ENCODE measurements around the gene DDR2.

DDR2 gene

DNA sequence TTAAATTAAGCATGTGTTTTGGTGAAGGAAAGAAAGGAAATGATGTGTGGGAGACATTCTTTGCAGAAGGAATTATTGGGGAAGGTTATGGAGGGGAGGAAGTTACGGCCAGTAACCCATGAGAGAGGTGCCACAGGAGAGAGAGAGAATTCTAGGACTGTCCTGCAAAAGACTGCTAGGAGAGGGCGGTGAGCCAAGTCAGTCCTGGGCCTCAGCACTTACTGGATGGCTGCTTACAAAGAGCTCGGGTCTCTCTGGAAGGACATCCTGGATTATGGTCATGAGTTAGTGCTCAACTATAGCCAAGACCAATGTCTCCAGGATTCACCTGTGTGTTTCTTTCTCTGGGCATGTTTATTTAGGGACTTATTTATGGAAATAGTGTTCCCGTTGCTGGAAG lies 83.9 kb downstream of the DDR2 start:
- no peak overlapping the region for H2BK5ac ChIP-seq (ENCODE audit: low read length)
- no CpG with 5 or more reads among the region's 4 CpGs for WGBS (ENCODE audit: extremely low coverage, insufficient coverage, low lambda C conversion rate)
- no peak overlapping the region for H3K9ac ChIP-seq (ENCODE audit: low read length)
- H3K23ac ChIP-seq (ENCODE audit: low read length): no peak overlapping the region
- no peak overlapping the region for H3K4ac ChIP-seq (ENCODE audit: low read depth, low read length)
- no peaks in the 10 kb centered on the region for H3K27me3 ChIP-seq (ENCODE audit: insufficient read depth, low read length, poor library complexity)
- H2BK120ac ChIP-seq (ENCODE audit: low read depth, low read length): no peak overlapping the region
- H2BK15ac ChIP-seq (replicated peaks; ENCODE audit: low read depth): no peak overlapping the region
- no peak for DNase-seq
- H3K79me1 ChIP-seq (ENCODE audit: low read length): no peaks in the 10 kb centered on the region
- no peaks in the 10 kb centered on the region for H3K4me1 ChIP-seq (ENCODE audit: control insufficient read depth, low read depth, low read length)
- no peak overlapping the region for H3K4me3 ChIP-seq (ENCODE audit: low read length)
- H3K79me2 ChIP-seq (ENCODE audit: control insufficient read depth, insufficient read depth, low read length): no peaks in the 10 kb centered on the region
- no peaks in the 10 kb centered on the region for H3K36me3 ChIP-seq (ENCODE audit: control insufficient read depth, insufficient read depth, low read length)
- no peak overlapping the region for H4K8ac ChIP-seq (ENCODE audit: low read depth, low read length)
- H2AK5ac ChIP-seq (ENCODE audit: low read length): no peak overlapping the region
- H3K4me2 ChIP-seq (ENCODE audit: low read length): no peak overlapping the region
- H4K5ac ChIP-seq (ENCODE audit: low read length): no peak overlapping the region
- no peak overlapping the region for H3K27ac ChIP-seq (ENCODE audit: low read depth, low read length)
- no peak overlapping the region for H3K18ac ChIP-seq (ENCODE audit: low read length)
- no peak overlapping the region for H3K56ac ChIP-seq (ENCODE audit: low read length)

- H3K79me2 ChIP-seq (ENCODE audit: control insufficient read depth, insufficient read depth, low read length): no peaks in the 10 kb centered on the region
- H3K56ac ChIP-seq (ENCODE audit: low read length): no peak overlapping the region
- no peaks in the 10 kb centered on the region for H3K36me3 ChIP-seq (ENCODE audit: control insufficient read depth, insufficient read depth, low read length)
- H3K4me2 ChIP-seq (ENCODE audit: low read length): no peak overlapping the region
- no peaks in the 10 kb centered on the region for H3K4me1 ChIP-seq (ENCODE audit: control insufficient read depth, low read depth, low read length)
- H4K8ac ChIP-seq (ENCODE audit: low read depth, low read length): no peak overlapping the region
- H2BK120ac ChIP-seq (ENCODE audit: low read depth, low read length): no peak overlapping the region
- no peak overlapping the region for H3K4me3 ChIP-seq (ENCODE audit: low read length)
- no CpG with 5 or more reads among the region's 1 CpG for WGBS (ENCODE audit: extremely low coverage, insufficient coverage, low lambda C conversion rate)
- no peaks in the 10 kb centered on the region for H3K79me1 ChIP-seq (ENCODE audit: low read length)
- no peak overlapping the region for H3K18ac ChIP-seq (ENCODE audit: low read length)
- H2BK15ac ChIP-seq (replicated peaks; ENCODE audit: low read depth): no peak overlapping the region
- no peak overlapping the region for H3K27ac ChIP-seq (ENCODE audit: low read depth, low read length)
- H4K5ac ChIP-seq (ENCODE audit: low read length): no peak overlapping the region
- no peak overlapping the region for H3K4ac ChIP-seq (ENCODE audit: low read depth, low read length)
- H3K23ac ChIP-seq (ENCODE audit: low read length): no peak overlapping the region
- H3K27me3 ChIP-seq (ENCODE audit: insufficient read depth, low read length, poor library complexity): no peaks in the 10 kb centered on the region
- H2BK5ac ChIP-seq (ENCODE audit: low read length): no peak overlapping the region
- no peak overlapping the region for H2AK5ac ChIP-seq (ENCODE audit: low read length)
- no peak overlapping the region for H3K9ac ChIP-seq (ENCODE audit: low read length)
- no peak for DNase-seq
Measured at GRCh38 chr1:162716552-162716951, 84.3 kb downstream of the DDR2 start.

DNA sequence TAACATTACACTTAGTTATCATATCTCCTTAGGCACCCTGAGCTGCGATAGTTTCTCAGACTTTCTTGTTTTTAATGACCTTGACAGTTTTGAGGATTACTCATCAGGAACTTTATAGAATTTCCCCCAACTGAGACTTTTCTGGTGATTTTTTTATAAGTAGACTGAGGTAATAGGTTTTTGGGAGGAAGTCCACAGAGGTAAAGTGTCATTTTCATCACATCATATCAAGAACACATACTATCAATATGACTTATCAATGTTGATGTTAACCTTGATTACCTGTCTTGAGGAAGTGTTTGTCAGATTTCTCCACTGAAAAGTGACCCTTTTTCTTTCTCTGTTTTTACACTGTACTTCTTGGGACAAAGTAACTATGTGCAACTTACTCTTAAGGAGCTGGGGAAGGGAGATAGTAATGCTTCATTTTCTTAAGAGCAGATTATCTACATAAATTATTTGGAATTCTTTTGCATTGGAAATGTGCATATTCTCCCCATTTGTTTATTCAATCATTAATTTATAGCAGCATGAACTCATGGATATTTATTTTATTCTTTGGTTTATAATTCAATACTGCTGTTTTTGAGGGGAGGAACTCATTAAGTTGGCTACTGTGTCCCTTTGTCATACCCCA lies 85.4 kb downstream of the DDR2 start:
- no CpG with 5 or more reads among the region's 1 CpG for WGBS (ENCODE audit: extremely low coverage, insufficient coverage, low lambda C conversion rate)
- Histone ChIP-seq H3K9ac (ENCODE audit: low read length) (no peak overlapping the region), H3K27ac (ENCODE audit: low read depth, low read length) (no peak overlapping the region), H2BK5ac (ENCODE audit: low read length) (no peak overlapping the region), H3K56ac (ENCODE audit: low read length) (no peak overlapping the region), H3K23ac (ENCODE audit: low read length) (no peak overlapping the region), H3K4ac (ENCODE audit: low read depth, low read length) (no peak overlapping the region), H3K18ac (ENCODE audit: low read length) (no peak overlapping the region), H4K8ac (ENCODE audit: low read depth, low read length) (no peak overlapping the region), H3K79me2 (ENCODE audit: control insufficient read depth, insufficient read depth, low read length) (no peaks in the 10 kb centered on the region), H2AK5ac (ENCODE audit: low read length) (no peak overlapping the region), H3K4me3 (ENCODE audit: low read length) (no peak overlapping the region), H2BK120ac (ENCODE audit: low read depth, low read length) (no peak overlapping the region), H3K27me3 (ENCODE audit: insufficient read depth, low read length, poor library complexity) (no peaks in the 10 kb centered on the region), H3K36me3 (ENCODE audit: control insufficient read depth, insufficient read depth, low read length) (no peaks in the 10 kb centered on the region), H4K5ac (ENCODE audit: low read length) (no peak overlapping the region), H2BK15ac (replicated peaks; ENCODE audit: low read depth) (no peak overlapping the region), H3K4me1 (ENCODE audit: control insufficient read depth, low read depth, low read length) (no peaks in the 10 kb centered on the region), H3K4me2 (ENCODE audit: low read length) (no peak overlapping the region), H3K79me1 (ENCODE audit: low read length) (no peaks in the 10 kb centered on the region)
- DNase-seq: no peak

DNA sequence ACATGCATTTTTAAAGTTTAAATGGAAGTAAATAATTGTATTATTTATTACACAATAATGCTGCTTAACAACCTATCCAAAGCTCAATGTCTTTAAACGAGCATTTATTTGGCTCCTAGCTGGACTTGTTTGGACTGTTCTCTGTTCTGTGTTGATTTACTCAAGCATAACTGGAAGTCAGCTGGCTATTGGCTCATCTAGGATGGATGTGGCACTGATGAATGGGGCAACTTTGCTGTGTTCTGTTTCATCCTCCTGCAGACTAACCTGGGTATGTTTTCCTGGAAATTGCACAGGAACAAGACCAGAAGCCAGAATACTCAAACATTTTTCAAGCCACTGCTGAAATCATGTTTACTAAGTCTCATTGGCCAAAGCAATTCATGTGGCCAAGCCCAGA lies 87.4 kb downstream of the DDR2 start:
- H3K56ac ChIP-seq (ENCODE audit: low read length): no peak overlapping the region
- no peak overlapping the region for H4K5ac ChIP-seq (ENCODE audit: low read length)
- no peaks in the 10 kb centered on the region for H3K36me3 ChIP-seq (ENCODE audit: control insufficient read depth, insufficient read depth, low read length)
- no CpG with 5 or more reads among the region's 1 CpG for WGBS (ENCODE audit: extremely low coverage, insufficient coverage, low lambda C conversion rate)
- H3K4me1 ChIP-seq (ENCODE audit: control insufficient read depth, low read depth, low read length): no peaks in the 10 kb centered on the region
- no peak overlapping the region for H2BK5ac ChIP-seq (ENCODE audit: low read length)
- H3K79me2 ChIP-seq (ENCODE audit: control insufficient read depth, insufficient read depth, low read length): no peaks in the 10 kb centered on the region
- no peak overlapping the region for H2BK15ac ChIP-seq (replicated peaks; ENCODE audit: low read depth)
- no peak overlapping the region for H3K23ac ChIP-seq (ENCODE audit: low read length)
- H3K27ac ChIP-seq (ENCODE audit: low read depth, low read length): no peak overlapping the region
- no peak overlapping the region for H4K8ac ChIP-seq (ENCODE audit: low read depth, low read length)
- DNase-seq: no peak
- H3K79me1 ChIP-seq (ENCODE audit: low read length): no peaks in the 10 kb centered on the region
- H3K4me2 ChIP-seq (ENCODE audit: low read length): no peak overlapping the region
- no peak overlapping the region for H3K4ac ChIP-seq (ENCODE audit: low read depth, low read length)
- no peak overlapping the region for H3K9ac ChIP-seq (ENCODE audit: low read length)
- H2AK5ac ChIP-seq (ENCODE audit: low read length): no peak overlapping the region
- no peak overlapping the region for H3K18ac ChIP-seq (ENCODE audit: low read length)
- H3K4me3 ChIP-seq (ENCODE audit: low read length): no peak overlapping the region
- H2BK120ac ChIP-seq (ENCODE audit: low read depth, low read length): no peak overlapping the region
- no peaks in the 10 kb centered on the region for H3K27me3 ChIP-seq (ENCODE audit: insufficient read depth, low read length, poor library complexity)

DNA sequence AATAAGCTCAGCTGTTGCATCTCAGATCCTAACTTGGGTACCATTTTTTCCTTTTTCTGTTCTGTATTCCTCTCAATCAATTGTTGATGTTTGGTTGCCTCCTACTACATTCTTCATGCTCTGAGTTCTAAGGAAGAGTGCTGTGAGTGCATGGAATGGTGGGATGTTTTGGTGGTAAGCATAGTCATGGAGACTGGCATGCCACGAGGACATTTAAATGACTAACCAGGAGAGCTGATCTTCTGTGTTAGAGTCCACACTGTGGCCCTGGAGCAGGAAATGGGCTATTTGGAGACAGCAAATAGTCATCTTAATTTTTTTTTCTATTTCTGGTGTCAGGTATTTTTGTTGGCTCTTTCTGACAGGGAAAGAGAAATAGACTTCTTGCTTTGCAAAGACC lies 88.7 kb downstream of the DDR2 start:
- Histone ChIP-seq H3K18ac (ENCODE audit: low read length) (no peak overlapping the region), H3K27ac (ENCODE audit: low read depth, low read length) (no peak overlapping the region), H3K4me1 (ENCODE audit: control insufficient read depth, low read depth, low read length) (no peaks in the 10 kb centered on the region), H2BK120ac (ENCODE audit: low read depth, low read length) (no peak overlapping the region), H3K4me2 (ENCODE audit: low read length) (no peak overlapping the region), H2AK5ac (ENCODE audit: low read length) (no peak overlapping the region), H4K8ac (ENCODE audit: low read depth, low read length) (no peak overlapping the region), H2BK15ac (replicated peaks; ENCODE audit: low read depth) (no peak overlapping the region), H3K79me2 (ENCODE audit: control insufficient read depth, insufficient read depth, low read length) (no peaks in the 10 kb centered on the region), H3K4me3 (ENCODE audit: low read length) (no peak overlapping the region), H3K27me3 (ENCODE audit: insufficient read depth, low read length, poor library complexity) (no peaks in the 10 kb centered on the region), H3K36me3 (ENCODE audit: control insufficient read depth, insufficient read depth, low read length) (no peaks in the 10 kb centered on the region), H3K56ac (ENCODE audit: low read length) (no peak overlapping the region), H2BK5ac (ENCODE audit: low read length) (no peak overlapping the region), H3K79me1 (ENCODE audit: low read length) (no peaks in the 10 kb centered on the region), H3K23ac (ENCODE audit: low read length) (no peak overlapping the region), H4K5ac (ENCODE audit: low read length) (no peak overlapping the region), H3K9ac (ENCODE audit: low read length) (no peak overlapping the region), H3K4ac (ENCODE audit: low read depth, low read length) (no peak overlapping the region)
- DNase-seq: no peak
- WGBS (ENCODE audit: extremely low coverage, insufficient coverage, low lambda C conversion rate): no CpG with 5 or more reads among the region's 1 CpG

DNA sequence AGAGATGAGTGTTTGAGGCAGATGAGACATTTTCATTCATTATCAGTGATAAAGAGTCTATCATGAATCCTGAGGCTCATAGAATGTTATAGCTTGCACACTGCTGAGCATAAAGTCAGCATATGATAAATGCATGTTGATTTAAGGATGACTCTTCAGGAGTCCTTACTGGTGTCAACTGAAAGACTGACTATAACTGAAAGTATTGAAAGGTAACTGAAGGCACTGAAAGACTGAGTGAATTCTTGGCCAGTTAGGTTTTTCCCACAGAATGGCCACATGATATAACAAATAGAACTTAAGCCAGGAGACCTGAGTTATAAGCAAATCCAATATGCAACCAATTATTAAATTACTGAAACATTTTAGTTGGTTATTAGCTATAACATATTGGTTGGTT lies 89.2 kb downstream of the DDR2 start:
- no peak for DNase-seq
- Histone ChIP-seq H3K79me1 (ENCODE audit: low read length) (no peaks in the 10 kb centered on the region), H3K4ac (ENCODE audit: low read depth, low read length) (no peak overlapping the region), H3K27me3 (ENCODE audit: insufficient read depth, low read length, poor library complexity) (no peaks in the 10 kb centered on the region), H3K4me1 (ENCODE audit: control insufficient read depth, low read depth, low read length) (no peaks in the 10 kb centered on the region), H4K5ac (ENCODE audit: low read length) (no peak overlapping the region), H3K4me3 (ENCODE audit: low read length) (no peak overlapping the region), H2AK5ac (ENCODE audit: low read length) (no peak overlapping the region), H2BK120ac (ENCODE audit: low read depth, low read length) (no peak overlapping the region), H4K8ac (ENCODE audit: low read depth, low read length) (no peak overlapping the region), H3K23ac (ENCODE audit: low read length) (no peak overlapping the region), H2BK5ac (ENCODE audit: low read length) (no peak overlapping the region), H3K27ac (ENCODE audit: low read depth, low read length) (no peak overlapping the region), H3K18ac (ENCODE audit: low read length) (no peak overlapping the region), H3K4me2 (ENCODE audit: low read length) (no peak overlapping the region), H3K79me2 (ENCODE audit: control insufficient read depth, insufficient read depth, low read length) (no peaks in the 10 kb centered on the region), H3K9ac (ENCODE audit: low read length) (no peak overlapping the region), H3K56ac (ENCODE audit: low read length) (no peak overlapping the region), H3K36me3 (ENCODE audit: control insufficient read depth, insufficient read depth, low read length) (no peaks in the 10 kb centered on the region), H2BK15ac (replicated peaks; ENCODE audit: low read depth) (no peak overlapping the region)

All from mesendoderm (in vitro differentiated cells).